HG03342 (cell line): ENCODE results near the gene RPL21.

ENCODE experiments used
- ATAC-seq: cut with Tn5 transposase; IDR thresholded peaks from one replicate; pipeline ENCODE4 v1.9.1; 2021; ENCODE audit warnings: mild to moderate bottlenecking, moderate library complexity; ENCODE audit not compliant: unreplicated experiment

RPL21 gene

DNA sequence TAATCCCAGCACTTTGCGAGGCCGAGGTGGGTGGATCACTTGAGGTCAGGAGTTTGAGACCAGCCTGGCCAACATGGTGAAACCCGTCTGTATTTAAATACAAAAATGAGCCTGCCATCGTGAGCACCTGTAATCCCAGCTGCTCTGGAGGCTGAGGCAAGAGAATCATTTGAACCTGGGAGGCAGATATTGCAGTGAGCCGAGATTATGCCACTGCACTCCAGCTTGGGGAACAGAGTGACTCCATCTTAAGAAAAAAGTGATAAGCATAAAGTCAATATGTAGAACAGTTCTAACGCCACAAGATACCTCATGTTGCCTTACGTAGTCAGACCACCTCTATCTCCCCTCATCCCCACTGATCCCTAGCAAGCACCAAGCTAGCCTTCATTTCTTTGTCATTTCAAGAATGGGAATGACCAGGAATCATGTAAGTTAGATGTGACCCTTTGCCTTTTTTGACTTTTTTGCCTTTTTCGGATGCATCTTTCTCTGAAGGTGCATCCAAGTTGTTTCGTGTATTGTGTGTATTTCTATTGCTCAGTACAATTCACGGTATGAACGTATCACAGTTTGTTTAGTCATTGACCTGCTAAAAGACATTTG lies 6.4 kb downstream of the RPL21 start:
- no peak for ATAC-seq

DNA sequence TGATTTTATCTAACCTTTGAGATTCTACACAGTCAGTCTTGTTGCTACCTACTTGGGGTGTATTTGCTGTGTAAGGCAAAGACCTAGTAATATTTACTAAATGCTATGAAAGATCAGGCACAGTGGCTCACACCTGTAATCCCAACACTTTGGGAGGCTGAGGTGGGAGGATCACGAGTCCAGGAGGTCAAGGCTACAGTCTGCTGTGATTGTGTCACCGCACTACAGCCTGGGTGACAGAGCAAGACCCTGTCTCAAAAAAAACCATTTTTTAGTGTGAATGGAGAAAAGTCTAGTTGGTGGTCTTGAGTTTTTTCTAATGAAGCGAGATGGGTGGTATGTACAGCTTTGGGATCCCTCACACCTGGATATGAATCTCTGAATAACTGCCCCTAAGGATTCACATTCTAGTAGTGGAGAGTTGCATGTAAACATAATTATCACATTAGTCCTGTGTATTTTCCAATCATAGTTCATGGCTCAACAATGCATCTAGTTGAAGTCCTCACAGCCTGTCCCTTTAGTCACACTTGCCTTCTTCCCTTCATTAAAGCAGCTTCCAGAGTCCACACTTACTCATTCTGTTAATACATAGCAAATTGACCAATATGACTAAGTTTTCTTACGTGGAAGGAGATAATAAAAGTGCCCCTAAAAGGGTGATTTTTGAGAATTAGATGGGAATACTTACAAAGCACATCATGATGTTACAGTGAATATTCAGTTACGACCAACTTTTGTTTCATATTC lies 7.5 kb downstream of the RPL21 start:
- no peak for ATAC-seq

DNA sequence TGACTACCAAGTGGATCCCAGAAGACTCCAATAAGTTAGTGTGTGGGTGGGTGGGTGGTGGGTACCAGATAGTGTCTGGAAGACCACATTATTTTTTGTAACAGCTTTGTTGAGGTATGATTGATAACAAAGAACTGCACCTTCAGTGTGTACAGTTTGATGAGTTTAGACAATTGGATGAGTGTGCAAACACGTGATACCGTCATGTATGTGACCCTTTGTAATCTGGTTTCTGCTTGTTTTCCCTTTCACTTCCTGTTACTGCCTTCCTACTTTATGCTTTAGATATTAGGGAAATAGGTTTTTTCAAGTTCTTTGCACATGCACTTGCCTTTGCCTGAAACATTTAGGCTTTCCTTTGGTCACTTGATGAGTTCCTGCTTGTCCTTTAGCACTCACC lies 8.5 kb downstream of the RPL21 start:
- no peak for ATAC-seq

DNA sequence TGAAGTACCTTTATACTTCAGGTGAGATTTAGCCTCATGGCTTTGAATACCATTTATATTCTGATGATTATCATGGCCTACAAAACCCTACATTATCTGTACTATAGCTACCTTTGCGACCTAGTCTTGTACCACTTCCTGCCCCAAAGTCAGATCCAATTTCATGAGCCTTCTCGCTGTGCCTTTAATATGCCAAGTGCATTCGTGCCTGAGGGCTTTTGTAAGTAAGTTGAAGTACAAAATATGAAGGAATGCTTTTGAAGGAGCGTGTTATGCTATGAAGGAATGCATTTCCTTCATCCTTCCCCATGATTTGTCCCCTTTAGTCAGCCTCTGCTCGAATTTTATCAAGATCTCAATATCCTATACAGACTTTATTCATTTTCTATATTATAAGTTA lies 10.0 kb downstream of the RPL21 start:
- no peak for ATAC-seq

DNA sequence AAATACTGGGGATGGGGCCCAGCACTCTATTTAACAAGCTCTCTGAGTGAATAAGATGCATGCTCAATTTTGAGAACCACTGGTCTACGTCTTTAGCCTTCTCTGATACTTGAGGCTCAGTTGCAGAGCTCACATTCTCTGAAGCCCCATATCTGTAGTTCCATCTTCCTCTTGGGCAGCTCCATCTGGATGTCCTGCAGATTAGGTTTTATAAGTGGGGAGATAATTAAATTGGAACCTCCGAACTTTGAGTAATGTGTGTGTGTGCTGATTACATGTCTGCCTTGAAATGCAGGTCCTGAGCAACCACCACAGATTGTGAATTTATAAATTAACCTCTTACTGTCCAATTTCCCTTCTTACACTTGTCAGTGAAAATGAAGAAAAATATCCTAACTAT lies 12.1 kb downstream of the RPL21 start:
- ATAC-seq, result no peak

DNA sequence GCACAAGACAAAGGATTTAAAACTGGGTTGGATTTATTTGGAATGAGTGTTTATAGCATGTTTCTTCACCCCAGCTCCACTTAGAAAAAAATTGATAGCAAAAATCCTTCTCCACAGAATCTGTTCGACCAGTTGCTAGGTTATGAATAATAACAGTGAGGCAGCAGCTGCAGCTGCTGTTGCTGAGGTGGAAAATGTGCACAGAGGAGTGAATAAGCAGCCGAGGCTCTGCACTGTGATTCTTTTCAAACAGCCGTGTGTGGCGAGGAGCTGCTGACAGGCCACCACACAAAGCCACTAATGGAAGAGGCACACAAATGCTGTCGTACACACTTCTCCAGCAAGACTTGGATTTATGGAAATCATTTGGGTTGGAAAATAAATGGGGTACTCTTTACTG lies 12.8 kb downstream of the RPL21 start:
- ATAC-seq, result no peak

DNA sequence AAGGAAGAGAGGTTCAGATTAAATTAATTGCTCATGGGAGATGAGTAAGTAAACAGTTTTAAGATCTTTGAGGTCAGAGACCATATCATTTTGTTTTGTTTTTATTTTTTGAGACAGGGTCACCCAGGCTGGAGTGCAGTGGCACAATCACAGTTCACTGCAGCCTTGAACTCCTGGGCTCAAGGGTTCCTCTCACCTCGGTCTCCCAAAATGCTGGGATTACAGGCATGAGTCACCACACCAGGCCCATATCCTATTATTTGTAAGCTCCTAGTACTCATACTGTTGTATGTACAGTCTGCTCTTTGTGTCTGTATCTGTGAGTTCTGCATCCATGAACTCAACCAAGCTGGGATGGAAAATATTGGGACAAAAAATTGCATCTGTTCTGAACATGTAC lies 13.3 kb downstream of the RPL21 start:
- no peak for ATAC-seq

DNA sequence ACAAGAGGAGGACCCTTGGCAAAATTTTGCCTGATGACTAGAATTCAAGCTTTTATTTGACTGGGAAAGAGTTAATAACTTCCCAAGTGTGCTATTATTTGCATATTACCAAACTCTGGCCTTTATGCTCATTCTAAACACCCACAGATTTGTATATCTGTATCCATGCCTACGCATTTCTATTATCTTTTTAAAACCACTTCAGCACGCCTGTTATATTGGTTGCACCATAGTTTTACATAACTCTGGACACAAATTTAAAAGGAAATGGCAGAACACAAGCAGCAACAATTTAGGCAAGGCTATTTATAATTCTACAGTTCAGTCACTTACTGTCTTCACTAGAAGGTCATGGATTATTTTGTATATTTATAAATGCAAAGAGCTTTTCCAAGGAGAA lies 15.6 kb downstream of the RPL21 start:
- ATAC-seq, result no peak

DNA sequence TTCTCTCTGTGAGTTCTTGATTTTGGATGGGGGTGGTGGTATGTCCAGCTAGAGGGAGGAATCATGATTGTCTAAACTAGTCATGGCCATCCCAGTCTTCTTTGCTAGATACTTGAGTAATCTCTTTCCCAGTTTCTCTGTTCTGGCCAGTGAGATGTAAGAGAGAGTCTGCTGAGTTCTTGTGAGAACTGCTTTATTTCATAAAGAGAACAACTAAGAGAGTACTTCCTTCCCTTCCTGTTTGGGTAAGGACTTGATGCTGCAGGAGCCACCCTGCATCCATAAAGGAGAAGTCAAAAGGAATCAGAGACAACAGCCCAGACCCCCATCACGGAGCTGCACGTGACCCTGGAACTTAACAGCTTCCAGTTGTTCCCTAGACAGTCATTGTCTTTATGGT lies 16.2 kb downstream of the RPL21 start:
- no peak for ATAC-seq

DNA sequence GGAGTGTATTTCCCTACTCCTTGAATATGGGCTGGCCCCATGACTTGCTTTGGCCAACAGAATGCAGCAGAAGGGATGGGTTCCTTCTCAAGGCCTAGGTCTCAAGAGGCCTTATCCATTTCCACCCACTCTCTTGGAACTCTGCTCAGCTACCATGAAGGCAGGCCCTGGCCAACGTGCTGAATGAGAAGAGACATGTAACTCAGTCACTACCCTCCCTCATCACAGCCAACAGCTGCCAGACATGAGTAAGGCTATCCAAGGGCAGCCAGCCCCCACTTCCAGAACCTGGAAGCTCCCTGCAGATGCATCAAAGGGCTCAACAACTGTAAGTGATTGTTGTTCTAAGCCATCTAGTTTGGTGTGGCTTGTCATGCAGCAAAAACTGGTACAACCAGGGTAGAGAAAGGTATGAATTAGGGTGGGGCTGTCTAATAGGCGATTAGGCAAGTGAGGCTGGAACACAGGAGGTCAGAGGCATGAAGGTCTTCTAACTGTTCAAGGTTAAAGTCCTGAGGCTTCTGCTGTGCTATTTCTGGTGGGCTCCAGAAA lies 17.8 kb downstream of the RPL21 start:
- ATAC-seq, result no peak

DNA sequence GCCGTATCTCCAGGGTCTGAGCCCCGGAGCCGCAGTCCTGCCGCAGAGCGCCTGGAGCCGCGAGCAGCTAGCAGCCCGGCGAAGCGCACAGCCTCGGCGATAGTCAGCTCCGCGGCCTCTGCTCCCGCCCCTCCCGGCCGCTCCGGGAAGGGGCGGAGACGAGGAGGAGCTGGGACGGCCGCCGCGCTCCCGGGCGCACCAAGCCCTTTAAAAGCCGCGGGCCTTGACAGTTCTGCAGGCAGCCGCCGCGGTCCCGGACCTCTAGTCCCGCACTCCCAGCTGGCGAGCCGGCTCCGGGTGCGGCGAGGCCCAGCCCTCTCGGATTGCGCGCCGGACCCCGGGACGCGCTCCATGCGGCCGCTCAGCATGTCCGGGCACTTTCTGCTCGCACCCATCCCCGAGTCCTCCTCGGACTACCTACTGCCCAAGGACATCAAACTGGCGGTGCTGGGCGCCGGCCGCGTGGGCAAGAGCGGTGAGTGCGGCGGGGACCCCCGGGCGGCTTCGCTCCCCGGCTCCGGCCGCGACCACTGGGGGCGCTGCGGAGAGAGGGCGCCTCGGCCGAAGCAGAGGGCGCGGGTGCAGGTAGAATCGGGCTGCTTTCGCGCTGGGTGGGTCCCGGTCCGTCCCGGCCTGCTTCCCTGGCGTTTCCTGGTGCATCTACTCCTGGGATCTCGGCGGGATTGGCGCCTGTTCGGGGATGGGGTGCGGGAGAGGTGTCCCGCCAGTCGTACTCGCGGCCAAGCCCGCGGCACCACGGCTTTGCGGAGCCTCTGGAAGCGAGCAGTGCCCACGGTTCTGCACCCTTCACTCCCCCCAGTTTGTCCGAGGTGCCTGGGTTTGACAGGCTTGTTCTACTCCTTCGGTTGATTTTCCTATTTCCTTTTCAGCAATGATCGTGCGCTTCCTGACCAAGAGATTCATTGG lies 19.5 kb downstream of the RPL21 start, which contains the start of gene RASL11A:
Gene RASL11A, plus strand, starts transcription at position 237 of the 927 bp plus-strand sequence. Its CDS starts 115 bp downstream, at position 352.
- peak; percentile 78 for ATAC-seq

DNA sequence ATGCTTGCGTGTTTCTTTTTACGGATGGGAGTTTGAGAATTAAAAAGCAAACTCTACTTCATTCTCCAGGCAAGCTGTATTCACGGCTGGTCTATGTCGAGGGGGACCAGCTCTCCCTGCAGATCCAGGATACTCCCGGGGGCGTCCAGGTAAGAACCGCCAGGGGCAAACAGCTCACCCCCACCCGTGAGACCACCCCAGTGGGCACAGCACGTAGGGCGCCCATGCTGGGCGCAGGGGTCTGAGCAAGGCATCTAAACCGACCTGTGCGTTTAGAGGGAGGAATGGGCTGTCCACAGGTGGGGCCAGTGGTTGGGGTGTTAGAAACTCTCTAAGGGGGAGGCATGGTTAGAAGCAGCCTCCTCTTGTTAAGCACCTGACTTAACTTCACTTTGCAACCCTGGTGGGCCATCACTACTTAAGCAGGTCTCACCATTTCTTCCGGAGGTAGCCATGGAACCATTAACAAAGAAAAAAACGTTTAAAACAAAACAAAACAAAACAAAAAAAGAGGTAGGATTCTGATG lies 20.3 kb downstream of the RPL21 start:
- ATAC-seq, result no peak

DNA sequence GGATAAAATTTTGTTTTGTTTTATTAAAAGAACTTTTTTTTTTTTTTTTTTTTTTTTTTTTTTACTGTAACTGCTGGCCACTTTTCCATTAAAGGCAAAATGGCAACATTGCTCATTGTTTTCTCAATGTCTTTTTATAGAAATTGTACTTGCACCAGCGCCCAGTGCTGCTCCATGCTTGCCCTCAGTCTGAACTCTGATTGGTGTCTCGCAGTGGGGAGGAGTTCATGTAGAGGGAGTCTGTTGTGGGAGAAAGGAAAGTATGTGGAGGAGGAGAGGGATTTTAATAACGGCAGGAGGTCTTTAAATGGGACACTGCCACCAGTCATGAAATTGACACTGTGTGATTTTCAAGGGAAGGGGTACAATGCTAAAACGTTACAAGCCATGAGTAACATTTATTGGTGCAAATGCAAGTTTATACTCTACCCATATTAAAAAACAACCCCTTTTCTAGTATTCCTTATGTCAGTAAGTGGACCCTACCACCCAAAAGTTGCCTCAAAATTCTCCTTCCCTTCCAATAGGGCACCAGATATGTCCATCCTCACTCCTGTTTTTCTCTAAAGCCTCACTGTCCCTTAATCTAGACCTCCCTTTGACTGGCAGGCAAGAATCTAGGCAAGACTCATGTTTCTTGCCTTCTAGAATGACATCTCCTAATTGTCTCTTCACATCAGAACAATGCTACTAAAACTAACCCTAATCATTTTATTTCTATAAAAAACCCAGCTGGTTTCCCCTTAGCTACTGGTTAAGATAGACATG lies 22.5 kb downstream of the RPL21 start:
- ATAC-seq, result no peak

DNA sequence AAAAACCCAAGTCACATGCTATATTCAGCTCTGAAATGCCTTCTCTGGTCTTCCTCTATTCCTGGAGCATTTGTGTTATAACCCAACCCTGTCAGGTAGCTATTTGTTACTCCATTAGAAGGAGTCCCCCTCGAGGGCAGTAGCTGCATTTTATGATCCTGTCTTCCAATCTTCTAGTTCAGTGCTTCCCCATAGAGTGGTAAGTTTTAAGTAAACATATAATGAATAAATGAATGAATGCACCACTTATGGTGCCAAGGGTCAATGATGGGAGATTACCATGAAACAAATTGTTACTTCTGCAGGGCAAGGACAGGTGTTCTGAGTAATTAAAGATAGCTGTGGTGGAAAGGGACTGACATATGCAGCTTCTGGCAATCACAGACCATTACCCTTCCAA lies 23.3 kb downstream of the RPL21 start:
- ATAC-seq, result no peak

DNA sequence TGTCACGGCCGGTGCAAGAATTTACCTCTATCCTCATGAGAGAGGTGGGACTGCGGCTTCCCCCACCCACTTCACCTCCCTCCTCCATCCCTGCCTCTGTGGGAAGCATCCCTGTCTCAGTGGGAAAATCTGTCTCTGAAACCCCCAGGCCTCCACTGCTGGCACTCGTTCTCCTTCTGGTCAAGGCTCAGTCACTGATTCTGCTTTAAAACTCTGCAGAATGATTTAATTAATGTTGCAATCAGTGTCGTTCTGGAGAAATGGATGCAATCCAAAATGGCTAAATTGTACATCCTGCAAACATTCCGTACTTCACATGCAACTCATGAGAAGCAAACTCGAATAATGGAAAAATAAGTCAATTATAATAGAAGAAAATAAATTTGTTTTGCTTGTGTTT lies 24.8 kb downstream of the RPL21 start:
- no peak for ATAC-seq

DNA sequence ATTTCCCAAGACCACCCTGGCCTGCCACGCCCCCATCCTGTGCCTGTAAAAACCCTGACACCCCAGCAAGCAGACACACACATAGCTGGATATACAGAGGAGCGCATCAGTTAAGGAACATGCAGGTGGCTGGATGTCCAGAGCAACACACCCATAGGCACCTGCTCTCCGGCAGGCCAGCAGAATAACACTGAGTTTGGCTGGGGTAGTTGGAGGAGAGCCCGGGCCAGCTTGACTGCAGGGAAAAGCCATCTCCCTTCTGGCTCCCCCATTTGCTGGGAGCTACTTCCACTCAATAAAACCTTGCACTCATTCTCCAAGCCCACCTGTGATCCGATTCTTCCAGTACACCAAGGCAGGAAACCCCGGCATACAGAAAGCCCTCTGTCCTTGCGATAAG lies 28.1 kb downstream of the RPL21 start:
- ATAC-seq, result no peak

DNA sequence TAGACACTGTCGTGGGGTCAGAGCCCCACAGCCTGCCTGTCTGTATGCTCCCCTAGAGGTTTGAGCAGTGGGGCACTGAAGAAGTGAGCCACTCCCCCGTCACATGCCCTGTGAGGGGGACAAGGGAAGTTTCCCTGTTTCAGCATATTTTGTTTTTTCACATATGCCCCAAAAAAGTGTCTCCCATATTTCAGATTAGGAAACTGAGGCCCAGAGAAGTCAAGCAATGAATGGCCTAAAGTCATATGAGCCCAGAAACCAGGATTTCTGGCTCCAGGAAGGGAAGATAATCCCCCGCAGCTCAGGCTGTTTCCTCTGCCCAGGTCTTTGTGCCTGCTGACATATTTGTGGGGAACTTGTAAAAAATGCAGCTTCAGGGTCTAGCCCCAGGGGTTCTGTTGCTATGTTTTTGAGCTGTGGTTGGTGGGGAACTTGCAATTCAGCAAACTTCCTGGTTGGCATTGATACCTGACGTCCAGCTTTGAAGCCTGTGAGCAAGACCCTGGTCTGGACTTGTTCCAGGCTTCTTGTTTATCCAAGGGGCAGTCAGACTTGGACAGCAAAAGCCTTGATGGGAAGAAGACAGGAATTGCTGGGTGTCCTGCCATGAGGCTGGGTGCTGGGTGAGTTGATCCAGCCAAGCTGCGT lies 28.8 kb downstream of the RPL21 start:
- no peak for ATAC-seq

DNA sequence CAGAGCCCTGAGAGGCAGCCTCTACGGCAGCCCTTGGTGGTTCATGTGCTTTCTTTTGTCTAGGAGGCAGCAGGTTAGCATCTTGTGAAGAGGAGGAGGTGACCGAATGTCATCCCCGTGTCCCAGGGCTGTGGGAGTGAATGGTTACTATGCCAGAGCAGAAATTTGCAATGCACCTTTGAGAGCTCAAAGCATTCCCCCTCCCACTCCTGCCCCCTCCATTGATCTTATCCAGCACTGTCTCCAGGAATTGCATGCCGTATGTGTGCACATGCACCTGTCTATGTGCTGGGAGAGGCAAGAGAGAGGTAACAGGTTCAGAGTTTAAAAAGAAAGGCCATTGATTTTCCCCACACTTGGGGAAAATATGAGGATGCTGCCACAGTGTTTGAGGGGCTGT lies 29.5 kb downstream of the RPL21 start:
- ATAC-seq, result no peak

DNA sequence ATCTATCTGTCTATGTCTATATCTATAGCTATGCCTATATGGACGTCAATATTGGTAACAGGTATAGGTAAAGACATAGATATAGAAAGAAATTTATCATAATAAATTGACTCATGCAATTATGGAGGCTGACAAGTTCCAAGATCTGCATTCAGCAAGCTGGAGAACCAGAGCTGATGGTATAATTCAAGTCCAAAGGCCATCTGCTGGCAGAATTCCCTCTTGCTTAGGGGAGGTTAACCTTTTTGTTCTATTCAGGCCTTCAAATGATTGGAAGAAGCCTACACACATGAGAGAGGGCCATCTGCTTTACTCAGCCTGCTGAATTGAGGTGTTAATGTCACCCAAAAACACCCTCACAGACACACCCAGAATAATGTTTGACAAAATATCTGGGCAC lies 30.1 kb downstream of the RPL21 start:
- ATAC-seq, result no peak
